ENCODE measurements around the gene ACER3. TPM values are rescaled to one million over a fixed set of nuclear protein-coding genes. Genes with fewer than 3 reads are reported as not detected.

The ACER3 gene
- total and polyA plus RNA-seq, 2 of the 4 experiments (the other 2 are of a cell fraction) = 3.5 to 10.0 TPM

DNA sequence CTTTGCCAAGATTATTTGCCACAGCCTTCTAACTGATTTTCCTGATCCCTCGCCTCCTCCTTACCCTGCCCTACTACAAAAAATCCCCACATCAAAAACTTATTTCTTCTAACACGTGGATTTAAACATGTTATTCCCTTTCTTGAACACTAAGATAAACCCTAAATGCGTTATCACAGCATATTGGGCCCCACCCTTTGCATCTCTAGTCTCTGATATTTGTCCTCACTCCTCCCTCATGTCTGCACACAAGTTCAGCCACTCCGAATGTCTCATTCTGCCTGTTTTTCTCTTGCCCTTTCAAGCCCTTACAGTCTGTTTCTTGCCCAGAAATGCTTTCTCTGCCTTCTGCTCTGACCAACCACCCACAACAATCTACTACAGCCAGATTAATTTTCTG is 10.6 kb upstream of the ACER3 start:
- intact Hi-C loops (cut with micrococcal nuclease) = no loop called here
- no peaks in the 10 kb centered on the region for H3K79me1 ChIP-seq (ENCODE audit: low read depth in 1 of 2, low read length in 2 of 2)

More for the DNA sequence above, 10.6 kb upstream of the ACER3 start:
- no peak overlapping the region for H2AK5ac ChIP-seq (ENCODE audit: low read depth, low read length)
- peaks cover 2% of the 10 kb centered on the region; the same call in 1 of the 2 replicates for H3K9me3 ChIP-seq (ENCODE audit: control insufficient read depth, insufficient read depth, low read length)
- no peaks in the 10 kb centered on the region for H3K4me1 ChIP-seq (ENCODE audit: control insufficient read depth, insufficient read depth, low read length)
- TF ChIP-seq CHD1 (IDR thresholded peaks at IDR 0.05; ENCODE audit: low read depth, low read length) (no peak), CEBPB (IDR thresholded peaks at IDR 0.05; ENCODE audit: low read depth, low read length) (no peak), POLR2A (IDR thresholded peaks at IDR 0.05; ENCODE audit: low read depth, low read length) (no peak)
- H4K91ac ChIP-seq (ENCODE audit: insufficient read depth, low read depth, low read length) = no peak overlapping the region
- H4K20me1 ChIP-seq (ENCODE audit: insufficient read depth, low read length) = no peaks in the 10 kb centered on the region
- no peak overlapping the region for H3K14ac ChIP-seq (replicated peaks; ENCODE audit: low read depth, low read length)
- H3K9ac ChIP-seq (ENCODE audit: low read depth, low read length) = no peak overlapping the region
- no peak overlapping the region for H2AFZ ChIP-seq (replicated peaks; ENCODE audit: low read length, poor library complexity)
- H4K5ac ChIP-seq (ENCODE audit: low read depth, low read length) = no peak overlapping the region
- H3K23ac ChIP-seq (ENCODE audit: low read depth, low read length) = no peak overlapping the region
- no peak overlapping the region for H2BK120ac ChIP-seq (ENCODE audit: low read depth, low read length)
- no peak overlapping the region for H3K4me2 ChIP-seq (ENCODE audit: low read depth, low read length)
- 34 to 100% methylated on average over 2 to 4 of the region's 4 CpGs for WGBS, 2 experiments (ENCODE audit: extremely low coverage in 2 of 2, insufficient read length in 1 of 2)
- dilution Hi-C loops (cut with HindIII; ENCODE audit: low sequenced_read_pairs, unreplicated experiment) = no loop called here
- in situ Hi-C loops (cut with MboI; ENCODE audit: low sequenced_read_pairs) = no loop called here
- no peaks in the 10 kb centered on the region for H3K9me1 ChIP-seq (ENCODE audit: insufficient read depth, low read length)
- CTCF ChIA-PET = no interaction called here
- H2BK5ac ChIP-seq (ENCODE audit: low read depth, low read length, poor library complexity, severe bottlenecking) = no peak overlapping the region
- no peak overlapping the region for H3K4ac ChIP-seq (ENCODE audit: low read depth, low read length)
- DNase-seq = no peak
- no peak overlapping the region for H3K4me3 ChIP-seq (ENCODE audit: insufficient read depth, low read depth, low read length)
- peaks cover 39% of the 10 kb centered on the region for H3K27me3 ChIP-seq (ENCODE audit: control insufficient read depth, insufficient read depth, low read length)
- no peak overlapping the region for H4K8ac ChIP-seq (ENCODE audit: low read depth in 2 of 2, low read length in 2 of 2)
- H3K36me3 ChIP-seq (ENCODE audit: control insufficient read depth, insufficient read depth, low read length) = no peaks in the 10 kb centered on the region
- H2BK15ac ChIP-seq (ENCODE audit: low read depth, low read length) = no peak overlapping the region
- no peak overlapping the region for H2BK20ac ChIP-seq (ENCODE audit: low read depth, low read length)
- ATAC-seq (ENCODE audit: low read depth) = no peak
- no peak overlapping the region for H3K27ac ChIP-seq (ENCODE audit: insufficient read depth, low read length)
- H3K56ac ChIP-seq (ENCODE audit: extremely low read depth, insufficient read depth, low read length) = no peak overlapping the region
- no peak overlapping the region for H2AK9ac ChIP-seq (replicated peaks; ENCODE audit: low read depth, low read length, poor library complexity)
- POLR2A ChIA-PET (ENCODE audit: unreplicated experiment) = no interaction called here
- H3K18ac ChIP-seq (ENCODE audit: low read depth, low read length) = no peak overlapping the region
- BruUV-seq (replicated peaks) = no TSS peak
